GM18907 (cell line): Measurements from ENCODE around the gene EIPR1.
"Not testable (repeated sequence)": the region's sequence is repeated elsewhere in the genome, so short reads cannot be mapped to it uniquely, and the experiment has no call there.

Source experiments
- ATAC-seq: cut with Tn5 transposase; IDR thresholded peaks from one replicate; pipeline ENCODE4 v1.9.1; 2021; ENCODE audit warnings: mild to moderate bottlenecking, moderate library complexity; ENCODE audit not compliant: unreplicated experiment

The EIPR1 gene

DNA sequence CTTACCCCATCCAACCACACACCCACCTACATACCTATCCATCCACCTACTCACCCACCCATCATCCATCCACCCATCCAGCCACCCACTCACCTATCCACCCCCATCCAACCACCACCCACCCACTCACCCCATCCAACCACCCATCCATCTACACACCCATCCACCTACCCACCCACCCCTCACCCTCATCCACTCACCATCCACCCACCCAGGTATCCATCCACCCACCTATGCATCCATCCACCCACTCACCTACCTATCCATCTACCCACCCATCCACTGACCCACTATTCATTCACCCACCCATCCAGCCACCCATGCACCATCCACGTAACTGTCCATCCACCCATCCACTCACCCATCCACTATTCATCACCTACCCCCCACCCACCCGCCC, 194.8 kb downstream of the EIPR1 start:
- ATAC-seq, result no peak

DNA sequence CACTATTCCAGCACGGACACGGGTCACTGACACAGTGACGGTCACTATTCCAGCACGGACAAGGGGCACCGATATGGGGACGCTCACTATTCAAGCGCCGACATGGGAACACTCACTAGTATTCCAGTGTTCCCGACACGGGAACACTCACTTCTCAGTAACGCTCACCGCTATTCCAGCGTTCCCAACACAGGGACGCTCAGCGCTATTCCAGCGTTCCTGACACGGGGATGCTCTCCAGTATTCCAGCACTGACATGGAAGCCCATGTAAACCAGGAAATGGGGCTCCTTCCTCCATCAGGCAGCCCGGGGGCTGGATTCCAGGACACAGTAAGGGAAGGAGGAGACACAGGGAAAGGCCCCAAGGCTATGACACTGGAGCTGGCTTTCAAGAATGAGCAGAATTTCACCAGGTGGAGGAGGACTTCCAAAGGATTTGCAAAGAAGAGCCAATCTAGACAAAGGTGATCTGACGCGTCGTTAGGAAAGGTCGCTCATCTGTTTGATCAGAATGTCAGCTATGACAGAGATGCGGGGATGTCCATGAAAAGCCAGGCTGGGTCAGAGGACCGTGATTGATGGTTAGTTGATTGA, 196.1 kb downstream of the EIPR1 start:
- no peak for ATAC-seq

- ATAC-seq, result not testable (repeated sequence)
These were observed 196.8 kb downstream of the EIPR1 start for GRCh38 chr2:3180909-3181221.

- ATAC-seq, result no peak
These were observed 197.3 kb downstream of the EIPR1 start for GRCh38 chr2:3180082-3180908.

GRCh38 chr2:3179626-3180025, 198.0 kb downstream of the EIPR1 start:
- ATAC-seq, result no peak

- no peak for ATAC-seq
These were observed 198.4 kb downstream of the EIPR1 start for GRCh38 chr2:3179208-3179607.

GRCh38 chr2:3178578-3179031, 199.0 kb downstream of the EIPR1 start:
- ATAC-seq, result no peak

DNA sequence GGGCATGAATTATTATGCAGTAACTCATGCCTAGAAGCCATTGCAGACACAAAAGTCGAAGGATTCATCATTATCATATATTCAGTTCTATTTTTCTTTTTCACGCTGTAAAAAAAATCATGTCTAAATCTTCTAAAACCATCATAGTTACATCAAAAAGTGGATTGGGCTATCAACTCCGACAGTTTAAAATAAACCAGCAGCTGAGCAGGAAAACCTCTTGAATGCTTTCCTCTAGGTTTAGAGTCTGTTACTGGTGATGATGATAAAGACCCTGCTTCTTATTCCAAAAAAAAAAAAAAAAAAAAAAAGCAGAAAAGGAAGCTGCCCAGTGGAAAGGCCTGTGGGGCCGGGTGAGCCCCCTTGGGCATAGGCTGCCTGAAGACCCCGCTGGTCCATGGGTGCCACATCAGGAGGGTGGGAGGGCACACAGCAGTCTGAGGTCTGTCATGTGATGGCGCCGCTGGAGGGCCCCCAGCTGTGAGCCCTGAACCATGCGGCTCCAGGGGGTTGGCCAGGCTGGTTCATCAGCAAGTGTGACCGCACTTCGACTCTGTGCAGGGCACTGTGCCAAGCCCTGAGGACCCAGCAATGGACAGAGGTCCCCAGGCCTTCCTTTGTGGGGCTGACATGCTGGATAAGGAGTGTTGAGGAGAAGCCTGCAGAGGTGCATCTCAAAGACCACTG, 199.6 kb downstream of the EIPR1 start:
- no peak for ATAC-seq

DNA sequence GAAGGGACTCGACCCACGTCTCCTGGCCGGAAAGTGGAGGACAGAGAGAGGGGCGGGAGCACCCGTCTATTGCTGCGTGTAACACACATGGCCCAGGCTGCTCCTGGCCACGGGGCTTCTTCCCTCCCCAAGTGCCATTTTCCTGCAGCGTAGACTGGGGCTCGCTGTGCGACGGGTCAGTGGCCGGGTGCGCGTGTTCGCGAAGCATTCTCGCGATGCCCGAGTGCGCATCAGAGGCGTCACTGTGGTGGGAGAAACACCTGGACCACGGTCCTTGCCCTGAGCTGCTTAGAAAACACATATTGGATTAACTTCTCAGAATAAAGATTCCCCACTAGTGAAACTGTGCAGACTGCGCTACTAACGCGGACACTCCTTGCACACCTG, 200.8 kb downstream of the EIPR1 start:
- ATAC-seq, result no peak

- no peak for ATAC-seq
These were observed 201.3 kb downstream of the EIPR1 start for GRCh38 chr2:3176071-3176868.

GRCh38 chr2:3175568-3175955, 202.1 kb downstream of the EIPR1 start:
- no peak for ATAC-seq

DNA sequence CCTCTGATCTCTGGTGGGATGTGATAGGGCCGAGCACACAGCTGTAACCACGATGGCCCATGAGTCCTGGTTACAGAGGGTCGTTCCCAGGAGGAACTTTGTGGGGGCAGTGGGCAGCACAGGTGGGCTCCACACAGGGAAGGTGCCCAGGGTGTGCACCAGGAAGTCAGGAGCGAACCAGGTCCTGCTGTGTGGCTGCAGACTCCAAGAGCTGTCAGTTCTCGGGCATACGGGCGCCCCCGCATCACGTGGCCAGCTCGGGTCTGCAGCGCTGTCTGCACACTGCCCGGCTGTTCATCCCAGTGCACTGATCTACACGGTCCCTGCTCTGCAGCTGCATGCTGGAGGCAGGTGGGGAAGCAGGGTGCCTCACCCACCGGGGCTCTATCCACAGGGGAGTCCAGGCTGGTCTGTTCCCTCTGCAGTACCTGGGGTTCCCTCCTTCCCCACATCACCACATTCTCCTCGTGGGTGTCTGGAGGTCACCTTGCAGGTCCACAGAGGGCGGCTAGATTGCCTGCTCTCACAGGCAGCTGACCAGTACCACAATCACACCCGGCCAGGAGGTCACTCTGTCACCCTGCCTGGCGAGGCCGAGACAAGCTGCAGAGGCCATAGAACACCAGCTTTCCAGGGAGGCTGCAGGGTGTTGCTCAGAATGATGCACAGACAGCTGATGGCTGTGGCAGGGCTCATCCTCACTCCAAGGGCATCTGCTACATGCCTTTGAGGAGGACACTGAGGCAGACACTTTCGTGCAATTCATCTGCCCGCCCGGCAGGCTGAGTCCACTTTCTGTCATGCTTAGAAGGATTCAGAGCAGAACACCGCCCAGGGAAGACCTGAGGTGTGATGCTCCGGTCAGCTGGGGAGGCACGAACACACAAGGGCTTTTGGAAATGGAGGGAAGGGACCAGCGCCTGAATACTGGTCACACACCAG, 202.7 kb downstream of the EIPR1 start:
- no peak for ATAC-seq

DNA sequence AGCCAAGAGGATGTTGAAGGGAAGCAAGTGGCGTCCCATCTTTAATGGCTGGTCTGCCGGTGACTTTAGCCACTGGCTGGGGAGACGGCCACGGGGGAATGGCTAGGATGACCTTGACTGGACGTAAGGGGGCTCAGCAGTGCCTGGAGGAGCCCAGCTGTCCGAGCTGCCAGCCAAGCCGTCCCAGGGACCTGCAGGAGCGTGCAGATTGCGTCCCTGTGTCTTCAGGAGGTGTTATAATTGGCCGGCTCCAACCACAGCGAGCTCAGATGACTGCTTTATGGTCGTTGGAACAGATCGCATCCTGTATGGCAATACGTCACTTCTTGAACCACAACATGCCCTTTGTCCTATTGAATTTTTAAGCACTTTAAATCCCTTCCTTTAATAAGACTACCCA, 204.6 kb downstream of the EIPR1 start:
- no peak for ATAC-seq

DNA sequence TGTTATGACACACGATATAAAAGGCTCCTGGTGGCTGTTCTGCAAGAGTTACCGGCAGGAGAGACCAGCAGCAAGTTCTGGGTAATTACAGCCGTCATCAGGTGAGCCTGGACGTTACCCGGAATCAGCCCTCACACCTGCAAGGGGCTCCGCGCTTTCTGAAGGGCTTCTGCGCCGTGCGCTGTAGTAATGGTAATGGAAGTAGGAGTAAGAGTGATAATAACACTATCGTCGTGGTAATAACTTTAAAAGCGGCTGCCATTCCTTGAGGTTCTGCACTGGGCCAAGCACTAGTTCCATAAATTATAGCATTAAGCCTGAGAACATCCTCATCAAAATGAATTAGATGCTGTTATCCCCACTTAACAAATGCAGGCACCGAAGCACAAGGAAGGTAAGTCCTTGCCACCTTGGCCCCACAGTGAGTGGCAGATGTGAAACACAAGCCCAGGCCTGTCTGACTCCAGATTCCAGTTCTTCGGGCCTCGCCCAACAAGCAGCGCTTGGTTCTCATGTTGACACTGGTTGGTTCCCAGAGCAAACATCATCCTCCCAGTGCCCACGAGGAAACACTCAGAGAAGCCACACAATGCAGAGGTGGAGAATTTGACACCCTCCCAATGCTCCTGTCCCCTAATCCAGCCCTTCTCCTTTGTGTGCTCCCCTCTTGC, 205.2 kb downstream of the EIPR1 start:
- ATAC-seq, result no peak

- ATAC-seq, result no peak
These were observed 205.9 kb downstream of the EIPR1 start for GRCh38 chr2:3171564-3172264.

DNA sequence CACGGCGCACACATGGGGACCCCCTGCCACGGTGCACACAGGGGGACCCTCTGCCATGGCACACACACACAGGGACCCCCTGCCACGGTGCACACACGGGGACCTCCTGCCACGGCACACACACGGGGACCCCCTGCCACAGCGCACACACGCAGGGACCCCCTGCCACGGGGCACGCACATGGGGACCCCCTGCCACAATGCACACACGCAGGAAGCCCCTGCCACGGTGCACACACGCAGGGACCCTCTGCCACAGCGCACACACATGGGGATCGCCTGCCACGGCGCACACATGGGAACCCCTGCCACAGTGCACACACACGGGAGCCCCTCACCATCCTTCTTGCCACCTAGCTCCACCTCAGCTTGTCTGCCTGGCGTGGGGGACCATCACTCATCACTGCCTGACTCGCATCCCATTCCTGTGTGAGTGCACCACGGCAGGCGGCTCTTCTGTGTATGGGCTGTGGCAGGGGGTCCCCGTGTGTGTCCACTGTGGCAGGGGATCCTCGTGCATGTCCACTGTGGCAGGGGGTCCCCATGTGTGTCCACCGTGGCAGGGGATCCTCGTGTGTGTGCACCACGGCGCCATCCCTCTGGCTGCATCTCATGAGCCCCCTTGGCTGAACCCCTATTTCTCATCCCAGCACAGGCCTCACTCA, 206.7 kb downstream of the EIPR1 start:
- ATAC-seq, result no peak

DNA sequence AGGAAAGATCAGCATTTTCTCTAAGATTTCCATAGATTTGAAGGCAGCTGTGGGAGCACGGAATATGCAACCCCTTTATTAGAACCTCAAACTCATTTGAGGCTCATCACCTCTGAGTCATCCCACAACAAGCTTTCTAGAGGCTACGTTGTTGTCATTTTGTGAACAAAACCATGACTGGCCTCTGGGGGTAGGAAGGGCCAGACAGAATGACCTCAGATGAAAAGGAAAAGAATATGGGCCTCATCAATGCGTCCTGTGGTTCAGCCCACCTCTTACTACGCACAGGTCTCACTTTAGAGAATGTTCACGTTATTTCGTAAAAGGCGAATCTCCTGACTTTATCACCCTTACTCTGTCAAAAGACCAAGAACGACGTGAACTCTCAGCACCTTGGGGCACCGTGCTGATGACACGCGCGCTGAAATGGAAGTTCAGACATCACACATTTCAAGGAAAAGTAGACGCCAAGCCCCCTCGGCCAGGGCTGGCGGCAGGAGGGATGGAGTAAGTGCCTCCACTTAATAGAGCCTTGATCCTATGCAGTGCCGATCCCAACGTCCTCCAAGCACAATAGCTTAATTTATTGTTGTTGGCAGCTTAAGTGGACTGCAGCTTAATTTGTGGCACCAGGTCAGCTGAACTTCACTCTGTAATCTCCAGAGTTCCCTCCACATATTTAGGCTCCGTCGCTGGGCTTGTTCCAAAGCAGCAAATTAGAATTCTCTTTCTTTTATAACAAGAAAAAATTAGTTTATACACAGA, 208.3 kb downstream of the EIPR1 start:
- no peak for ATAC-seq
